Measurements from ENCODE around the gene SAC3D1.

Gene SAC3D1

GRCh38 chr11:65087216-65087615 is 46.2 kb downstream of the SAC3D1 start:
- Mint-ChIP-seq H3K4me3 (no peak overlapping the region), H3K9me3 (no peaks in the 10 kb centered on the region), H3K27ac (no peak overlapping the region), H3K27me3 (ENCODE audit: low read depth, poor library complexity) (no peaks in the 10 kb centered on the region), H3K4me1 (peaks cover 29% of the 10 kb centered on the region), H3K36me3 (ENCODE audit: low read depth) (peaks cover 17% of the 10 kb centered on the region)
- no peak for TF ChIP-seq CTCF (IDR thresholded peaks at IDR 0.05)
- no peak for DNase-seq

GRCh38 chr11:65087827-65088226 is 46.8 kb downstream of the SAC3D1 start:
- no peaks in the 10 kb centered on the region for H3K27me3 Mint-ChIP-seq (ENCODE audit: low read depth, poor library complexity)

GRCh38 chr11:65089621-65090020 is 48.6 kb downstream of the SAC3D1 start:
- peaks cover 17% of the 10 kb centered on the region for H3K36me3 Mint-ChIP-seq (ENCODE audit: low read depth)
- no peak for DNase-seq
- H3K4me3 Mint-ChIP-seq = no peak overlapping the region
- no peak overlapping the region for H3K27ac Mint-ChIP-seq
- H3K27me3 Mint-ChIP-seq (ENCODE audit: low read depth, poor library complexity) = peaks cover under 1% of the 10 kb centered on the region
- no peaks in the 10 kb centered on the region for H3K9me3 Mint-ChIP-seq
- TF ChIP-seq CTCF (IDR thresholded peaks at IDR 0.05) = no peak
- H3K4me1 Mint-ChIP-seq = peaks cover 13% of the 10 kb centered on the region

More at GRCh38 chr11:65087827-65088226, 46.8 kb downstream of the SAC3D1 start:
- no peak for DNase-seq
- Mint-ChIP-seq H3K4me3 (no peak overlapping the region), H3K4me1 (peaks cover 23% of the 10 kb centered on the region), H3K27ac (no peak overlapping the region), H3K9me3 (no peaks in the 10 kb centered on the region), H3K36me3 (ENCODE audit: low read depth) (peaks cover 17% of the 10 kb centered on the region)
- no peak for TF ChIP-seq CTCF (IDR thresholded peaks at IDR 0.05)

- Mint-ChIP-seq H3K27ac (no peak overlapping the region), H3K36me3 (ENCODE audit: low read depth) (peaks cover 14% of the 10 kb centered on the region), H3K4me1 (peaks cover 4% of the 10 kb centered on the region), H3K9me3 (no peaks in the 10 kb centered on the region), H3K4me3 (no peak overlapping the region), H3K27me3 (ENCODE audit: low read depth, poor library complexity) (peaks cover 3% of the 10 kb centered on the region)
- no peak for TF ChIP-seq CTCF (IDR thresholded peaks at IDR 0.05)
- no peak for DNase-seq
These were observed 49.6 kb downstream of the SAC3D1 start for GRCh38 chr11:65090628-65091027.

Data from nephron progenitor cell (in vitro differentiated cells).